Neural progenitor cell (in vitro differentiated cells): ENCODE data around the gene GARIN5B. TPM values are rescaled to one million over a fixed set of nuclear protein-coding genes. Genes with fewer than 3 reads are reported as not detected.

Experiments used
- DNase-seq: peaks from one replicate; pipeline ENCODE4 v3.0.0-alpha.2; 2016; ENCODE audit warnings: low spot score
- H2AFZ ChIP-seq: fragments of 200-600 bp; sonication (generic); replicated peaks from 2 replicates; pipeline ENCODE4 v1.6.1; 2016; ENCODE audit warnings: antibody characterized with exemption
- H3F3A ChIP-seq: fragments of 200-600 bp; sonication (generic); 2 replicates; pipeline ENCODE4 v1.6.1; 2016; ENCODE audit warnings: antibody characterized with exemption, low read depth
- H3K27ac ChIP-seq: fragments of 200-600 bp; sonication (generic); 2 replicates; pipeline ENCODE4 v1.5.1; 2016; ENCODE audit warnings: mild to moderate bottlenecking
- H3K27me3 ChIP-seq: fragments of 200-600 bp; sonication (generic); 2 replicates; pipeline ENCODE4 v1.6.1; 2016; ENCODE audit warnings: mild to moderate bottlenecking, moderate library complexity
- H3K36me3 ChIP-seq: fragments of 200-600 bp; sonication (generic); 2 replicates; pipeline ENCODE4 v1.5.1; 2016
- H3K4me1 ChIP-seq: fragments of 200-600 bp; sonication (generic); 2 replicates; pipeline ENCODE4 v1.6.1; 2016; ENCODE audit warnings: mixed run types
- H3K4me2 ChIP-seq: fragments of 200-600 bp; sonication (generic); 2 replicates; pipeline ENCODE4 v1.6.1; 2016
- H3K4me3 ChIP-seq: fragments of 200-600 bp; sonication (generic); 2 replicates; pipeline ENCODE4 v1.5.1; 2016
- H3K79me2 ChIP-seq: fragments of 200-600 bp; sonication (generic); 2 replicates; pipeline ENCODE4 v1.6.1; 2016; ENCODE audit warnings: low read depth
- H3K9ac ChIP-seq: fragments of 200-600 bp; sonication (generic); 2 replicates; pipeline ENCODE4 v1.6.1; 2016
- H3K9me3 ChIP-seq: fragments of 200-600 bp; sonication (generic); 2 replicates; pipeline ENCODE4 v1.5.1; 2016; ENCODE audit warnings: low read depth
- H4K20me1 ChIP-seq: fragments of 200-600 bp; sonication (generic); 2 replicates; pipeline ENCODE4 v1.6.1; 2016; ENCODE audit warnings: low read depth
- H3K27ac Mint-ChIP-seq: 3 replicates; pipeline ENCODE4 v1.8.0; 2021; ENCODE audit warnings: mixed read lengths
- H3K27me3 Mint-ChIP-seq: 2 replicates; pipeline ENCODE4 v1.8.0; 2022; ENCODE audit warnings: low read depth, mild to moderate bottlenecking, inconsistent platforms, moderate library complexity, mixed read lengths; ENCODE audit not compliant: insufficient read depth
- H3K36me3 Mint-ChIP-seq: 3 replicates; pipeline ENCODE4 v1.8.0; 2021; ENCODE audit warnings: mixed read lengths
- H3K4me1 Mint-ChIP-seq: 3 replicates; pipeline ENCODE4 v1.8.0; 2021; ENCODE audit warnings: mixed read lengths
- H3K4me3 Mint-ChIP-seq: 3 replicates; pipeline ENCODE4 v1.8.0; 2021; ENCODE audit warnings: mild to moderate bottlenecking, moderate library complexity, mixed read lengths
- H3K9me3 Mint-ChIP-seq: 3 replicates; pipeline ENCODE4 v1.8.0; 2020; ENCODE audit warnings: mixed read lengths
- CTCF ChIP-seq: fragments of 200-600 bp; sonication (generic); IDR thresholded peaks from 2 replicates; pipeline ENCODE4 v1.5.1; 2017; ENCODE audit warnings: antibody characterized with exemption, mild to moderate bottlenecking
- EZH2 ChIP-seq: fragments of 200-600 bp; sonication (generic); IDR thresholded peaks from 2 replicates; pipeline ENCODE4 v1.6.1; 2017; ENCODE audit warnings: antibody characterized with exemption, mild to moderate bottlenecking, moderate library complexity
- EZH2phosphoT487 ChIP-seq: fragments of 200-600 bp; sonication (generic); IDR thresholded peaks from 2 replicates; pipeline ENCODE4 v1.6.1; 2017; ENCODE audit warnings: antibody characterized with exemption
- total RNA-seq: library from RNA; depleted of rRNA; stranded (reverse); fragments of >200 nt; gene quantifications from 2 replicates; pipeline ENCODE4 v1.2.3, GENCODE V29; 2015; ENCODE audit warnings: low replicate concordance

GARIN5B gene
- total RNA-seq, 1 donor from 2014 or later = not detected

GRCh38 chr19:55305983-55306562 lies 57.0 kb downstream of the GARIN5B start:
- Histone ChIP-seq H3K4me2 (no peak overlapping the region), H3K9me3 (no peaks in the 10 kb centered on the region), H3F3A (peaks cover 14% of the 10 kb centered on the region), H3K4me1 (peaks cover 10% of the 10 kb centered on the region), H3K9ac (no peak overlapping the region), H3K36me3 (no peaks in the 10 kb centered on the region), H3K27me3 (no peaks in the 10 kb centered on the region), H4K20me1 (peaks cover 6% of the 10 kb centered on the region), H3K4me3 (no peak overlapping the region), H2AFZ (no peak overlapping the region), H3K79me2 (no peaks in the 10 kb centered on the region), H3K27ac (no peak overlapping the region)
- Mint-ChIP-seq H3K27me3 (no peaks in the 10 kb centered on the region), H3K9me3 (peaks cover 2% of the 10 kb centered on the region), H3K36me3 (peaks cover 40% of the 10 kb centered on the region), H3K4me3 (no peak overlapping the region), H3K27ac (no peak overlapping the region), H3K4me1 (peaks cover 18% of the 10 kb centered on the region)
- TF ChIP-seq EZH2phosphoT487 (no peak), EZH2 (no peak), CTCF (no peak)
- no peak for DNase-seq

- peaks cover 2% of the 10 kb centered on the region for H3K9me3 Mint-ChIP-seq
- no peak overlapping the region for H3K4me3 ChIP-seq
- peaks cover 22% of the 10 kb centered on the region for H3K4me1 Mint-ChIP-seq
- H2AFZ ChIP-seq = no peak overlapping the region
- no peak overlapping the region for H3K27ac ChIP-seq
- H3K79me2 ChIP-seq = no peaks in the 10 kb centered on the region
- no peak for TF ChIP-seq CTCF
- TF ChIP-seq EZH2phosphoT487 = no peak
- TF ChIP-seq EZH2 = no peak
- H3K36me3 ChIP-seq = no peaks in the 10 kb centered on the region
- H3K36me3 Mint-ChIP-seq = peaks cover 42% of the 10 kb centered on the region
- no peaks in the 10 kb centered on the region for H3K27me3 ChIP-seq
- H3K4me1 ChIP-seq = peaks cover 15% of the 10 kb centered on the region
- H3K9ac ChIP-seq = no peak overlapping the region
- no peaks in the 10 kb centered on the region for H3K9me3 ChIP-seq
- H3K4me2 ChIP-seq = no peak overlapping the region
- H4K20me1 ChIP-seq = peaks cover 12% of the 10 kb centered on the region
- H3K27me3 Mint-ChIP-seq = no peaks in the 10 kb centered on the region
- peak; percentile 76 for DNase-seq
- H3K27ac Mint-ChIP-seq = no peak overlapping the region
- H3K4me3 Mint-ChIP-seq = peak overlapping the region; percentile 33
- peaks cover 19% of the 10 kb centered on the region for H3F3A ChIP-seq
Measured at GRCh38 chr19:55305491-55305890, 57.6 kb downstream of the GARIN5B start.

- Histone ChIP-seq H3K4me3 (no peak overlapping the region), H3K9me3 (no peaks in the 10 kb centered on the region), H3K79me2 (no peaks in the 10 kb centered on the region), H3K4me1 (peaks cover 17% of the 10 kb centered on the region), H3K36me3 (no peaks in the 10 kb centered on the region), H3K9ac (no peak overlapping the region), H3F3A (peaks cover 24% of the 10 kb centered on the region), H3K27me3 (no peaks in the 10 kb centered on the region), H4K20me1 (peaks cover 12% of the 10 kb centered on the region), H2AFZ (no peak overlapping the region), H3K27ac (no peak overlapping the region), H3K4me2 (no peak overlapping the region)
- Mint-ChIP-seq H3K27ac (no peak overlapping the region), H3K36me3 (peaks cover 38% of the 10 kb centered on the region), H3K27me3 (no peaks in the 10 kb centered on the region), H3K4me1 (peaks cover 18% of the 10 kb centered on the region), H3K4me3 (no peak overlapping the region), H3K9me3 (peaks cover 2% of the 10 kb centered on the region)
- TF ChIP-seq CTCF (no peak), EZH2 (no peak), EZH2phosphoT487 (no peak)
- no peak for DNase-seq
Measured at GRCh38 chr19:55304980-55305379, 58.1 kb downstream of the GARIN5B start.

Other genes with a start within 250 kb of the GARIN5B start
- 21.8 and 62.7 TPM in 2 replicates for gene PPP1R12C, start 245.6 kb downstream of the GARIN5B start, total RNA-seq
- 74.1 and 121 TPM in 2 replicates for gene TNNT1, start 214.1 kb downstream of the GARIN5B start, total RNA-seq
- 22.2 and 41.0 TPM in 2 replicates for gene TNNI3, start 205.5 kb downstream of the GARIN5B start, total RNA-seq
- 9.1 and 12.0 TPM in 2 replicates for gene DNAAF3, start 196.6 kb downstream of the GARIN5B start, total RNA-seq
- 0.22 TPM in 1 of 2 replicates, not detected in the other for gene SYT5, start 183.0 kb downstream of the GARIN5B start, total RNA-seq
- gene PTPRH, start 153.8 kb downstream of the GARIN5B start, total RNA-seq = not detected in 2 replicates
- 1.4 and 3.3 TPM in 2 replicates for gene TMEM86B, start 134.5 kb downstream of the GARIN5B start, total RNA-seq
- 13.1 and 40.4 TPM in 2 replicates for gene PPP6R1, start 104.2 kb downstream of the GARIN5B start, total RNA-seq
- gene HSPBP1, start 83.2 kb downstream of the GARIN5B start, total RNA-seq = 15.0 and 43.1 TPM in 2 replicates
- gene BRSK1, start 79.3 kb downstream of the GARIN5B start, total RNA-seq = 24.1 and 43.1 TPM in 2 replicates
- gene TMEM150B, start 37.9 kb downstream of the GARIN5B start, total RNA-seq = 0.62 TPM in 1 of 2 replicates, not detected in the other
- gene KMT5C, start 23.4 kb downstream of the GARIN5B start, total RNA-seq = 21.1 and 73.7 TPM in 2 replicates
- gene COX6B2, start 8.5 kb downstream of the GARIN5B start, total RNA-seq = 0.77 TPM in 1 of 2 replicates, not detected in the other
- 0.06 and 0.62 TPM in 2 replicates for gene IL11, start 7.2 kb upstream of the GARIN5B start, total RNA-seq
- gene TMEM190, start 13.6 kb upstream of the GARIN5B start, total RNA-seq = not detected in 2 replicates
- 0.15 TPM in 1 of 2 replicates, not detected in the other for gene TMEM238, start 21.0 kb upstream of the GARIN5B start, total RNA-seq
- 1,017 and 1,124 TPM in 2 replicates for gene RPL28, start 22.7 kb upstream of the GARIN5B start, total RNA-seq
- gene UBE2S, start 44.5 kb upstream of the GARIN5B start, total RNA-seq = 118 and 159 TPM in 2 replicates
- 0.09 and 0.21 TPM in 2 replicates for gene SHISA7, start 80.0 kb upstream of the GARIN5B start, total RNA-seq
- gene ISOC2, start 98.4 kb upstream of the GARIN5B start, total RNA-seq = 14.8 and 34.4 TPM in 2 replicates
- gene C19orf85, start 101.5 kb upstream of the GARIN5B start, total RNA-seq = not detected in 2 replicates
- 5.0 TPM in 1 of 2 replicates, not detected in the other for gene ZNF628, start 113.4 kb upstream of the GARIN5B start, total RNA-seq
- 16.2 and 49.2 TPM in 2 replicates for gene NAT14, start 121.9 kb upstream of the GARIN5B start, total RNA-seq
- 0.56 TPM in 1 of 2 replicates, not detected in the other for gene SSC5D, start 125.2 kb upstream of the GARIN5B start, total RNA-seq
- 6.2 TPM in 1 of 2 replicates, not detected in the other for gene SBK2, start 173.9 kb upstream of the GARIN5B start, total RNA-seq
- 3.3 and 15.1 TPM in 2 replicates for gene SBK3, start 182.3 kb upstream of the GARIN5B start, total RNA-seq
- gene ZNF579, start 217.6 kb upstream of the GARIN5B start, total RNA-seq = 2.1 and 15.2 TPM in 2 replicates
- gene FIZ1, start 236.3 kb upstream of the GARIN5B start, total RNA-seq = 4.8 and 10.8 TPM in 2 replicates
- gene ZNF524, start 237.0 kb upstream of the GARIN5B start, total RNA-seq = 3.2 and 5.4 TPM in 2 replicates
- 0.49 and 4.5 TPM in 2 replicates for gene ZNF865, start 242.4 kb upstream of the GARIN5B start, total RNA-seq